ENCODE data around the gene STYX. TPM values are rescaled to one million over a fixed set of nuclear protein-coding genes. Genes with fewer than 3 reads are reported as not detected.
A peak's percentile ranks its signal among the peaks of the same experiment; 100 is the strongest.
"Not testable (repeated sequence)": the region's sequence is repeated elsewhere in the genome, so short reads cannot be mapped to it uniquely, and the experiment has no call there.

The STYX gene
- total RNA-seq, 1 experiment from 2014 or later, result 10.8 TPM

DNA sequence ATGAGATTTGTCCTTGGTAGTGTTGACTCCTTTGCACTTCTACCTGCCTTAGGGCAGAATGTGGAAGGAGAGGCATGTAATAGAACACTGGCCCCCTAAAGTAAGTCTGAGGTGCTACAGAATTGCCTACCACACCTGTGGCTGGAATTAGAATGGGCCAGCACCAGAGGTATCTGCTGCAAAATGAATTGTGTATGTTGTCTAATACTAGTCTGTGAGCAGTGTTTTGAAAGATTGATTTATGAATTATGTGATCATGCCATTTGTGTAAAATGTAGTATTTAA is 5.7 kb upstream of the STYX start:
- peaks cover 10% of the 10 kb centered on the region for H4K20me1 ChIP-seq (ENCODE audit: insufficient read depth)
- no peak overlapping the region for H3K4me3 ChIP-seq
- intact Hi-C loops (cut with micrococcal nuclease; ENCODE audit: unreplicated experiment), result no loop called here
- no peak for DNase-seq
- TF ChIP-seq EZH2 (IDR thresholded peaks at IDR 0.05; ENCODE audit: low read depth), result no peak
- TF ChIP-seq, protein P1, sequence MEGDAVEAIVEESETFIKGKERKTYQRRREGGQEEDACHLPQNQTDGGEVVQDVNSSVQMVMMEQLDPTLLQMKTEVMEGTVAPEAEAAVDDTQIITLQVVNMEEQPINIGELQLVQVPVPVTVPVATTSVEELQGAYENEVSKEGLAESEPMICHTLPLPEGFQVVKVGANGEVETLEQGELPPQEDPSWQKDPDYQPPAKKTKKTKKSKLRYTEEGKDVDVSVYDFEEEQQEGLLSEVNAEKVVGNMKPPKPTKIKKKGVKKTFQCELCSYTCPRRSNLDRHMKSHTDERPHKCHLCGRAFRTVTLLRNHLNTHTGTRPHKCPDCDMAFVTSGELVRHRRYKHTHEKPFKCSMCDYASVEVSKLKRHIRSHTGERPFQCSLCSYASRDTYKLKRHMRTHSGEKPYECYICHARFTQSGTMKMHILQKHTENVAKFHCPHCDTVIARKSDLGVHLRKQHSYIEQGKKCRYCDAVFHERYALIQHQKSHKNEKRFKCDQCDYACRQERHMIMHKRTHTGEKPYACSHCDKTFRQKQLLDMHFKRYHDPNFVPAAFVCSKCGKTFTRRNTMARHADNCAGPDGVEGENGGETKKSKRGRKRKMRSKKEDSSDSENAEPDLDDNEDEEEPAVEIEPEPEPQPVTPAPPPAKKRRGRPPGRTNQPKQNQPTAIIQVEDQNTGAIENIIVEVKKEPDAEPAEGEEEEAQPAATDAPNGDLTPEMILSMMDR (conservative IDR thresholded peaks at IDR 0.05), result no peak
- H3K9me2 ChIP-seq (ENCODE audit: insufficient read depth), result no peaks in the 10 kb centered on the region
- ChIA-PET POLR2A (ENCODE audit: unreplicated experiment) (interaction anchor here (0.7 kb wide), 1 partner anchor 991 kb away, joined by 4 read pairs; no protein-coding TSS in a partner anchor), CTCF (no interaction called here)
- no peak overlapping the region for H3K4me2 ChIP-seq
- no TSS peak for BruUV-seq (replicated peaks)
- no peaks in the 10 kb centered on the region for H3K79me2 ChIP-seq (ENCODE audit: low read depth)
- H3K27ac ChIP-seq, result no peak overlapping the region
- H3K36me3 ChIP-seq (ENCODE audit: low read depth), result peaks cover 23% of the 10 kb centered on the region
- no peaks in the 10 kb centered on the region for H3K27me3 ChIP-seq (ENCODE audit: insufficient read depth, low read depth)
- H3K9me3 ChIP-seq (ENCODE audit: insufficient read depth, low read depth), result no peaks in the 10 kb centered on the region
- H3K4me1 ChIP-seq (replicated peaks; ENCODE audit: insufficient read depth), result no peaks in the 10 kb centered on the region; the same call in 1 of the 2 replicates
- no peak overlapping the region for H2AFZ ChIP-seq
- peaks cover 34% of the 10 kb centered on the region for H3F3A ChIP-seq (ENCODE audit: insufficient read depth, low read depth)

DNA sequence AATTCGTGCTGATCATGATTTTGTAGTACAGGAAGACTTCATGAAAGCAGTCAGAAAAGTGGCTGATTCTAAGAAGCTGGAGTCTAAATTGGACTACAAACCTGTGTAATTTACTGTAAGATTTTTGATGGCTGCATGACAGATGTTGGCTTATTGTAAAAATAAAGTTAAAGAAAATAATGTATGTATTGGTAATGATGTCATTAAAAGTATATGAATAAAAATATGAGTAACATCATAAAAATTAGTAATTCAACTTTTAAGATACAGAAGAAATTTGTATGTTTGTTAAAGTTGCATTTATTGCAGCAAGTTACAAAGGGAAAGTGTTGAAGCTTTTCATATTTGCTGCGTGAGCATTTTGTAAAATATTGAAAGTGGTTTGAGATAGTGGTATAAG is 2.5 kb upstream of the STYX start:
- H3K4me1 ChIP-seq (replicated peaks; ENCODE audit: insufficient read depth); CTCF ChIA-PET; H3K9me3 ChIP-seq (ENCODE audit: insufficient read depth, low read depth); DNase-seq; BruUV-seq (replicated peaks); H3K9me2 ChIP-seq (ENCODE audit: insufficient read depth); H3K4me2 ChIP-seq; H4K20me1 ChIP-seq (ENCODE audit: insufficient read depth); H3K27me3 ChIP-seq (ENCODE audit: insufficient read depth, low read depth); H3K4me3 ChIP-seq; H3K27ac ChIP-seq; H3K36me3 ChIP-seq (ENCODE audit: low read depth); H2AFZ ChIP-seq: not testable (repeated sequence)
- POLR2A ChIA-PET (ENCODE audit: unreplicated experiment), result interaction anchor here (0.8 kb wide), 1 partner anchor 54 kb away, joined by 11 read pairs; no protein-coding TSS in a partner anchor
- intact Hi-C loops (cut with micrococcal nuclease; ENCODE audit: unreplicated experiment), result loop anchor here (5.0 kb wide), 1 partner anchor 235 kb away; no protein-coding TSS in a partner anchor
- H3F3A ChIP-seq (ENCODE audit: insufficient read depth, low read depth), result peaks cover 26% of the 10 kb centered on the region
- H3K79me2 ChIP-seq (ENCODE audit: low read depth), result peaks cover 16% of the 10 kb centered on the region

DNA sequence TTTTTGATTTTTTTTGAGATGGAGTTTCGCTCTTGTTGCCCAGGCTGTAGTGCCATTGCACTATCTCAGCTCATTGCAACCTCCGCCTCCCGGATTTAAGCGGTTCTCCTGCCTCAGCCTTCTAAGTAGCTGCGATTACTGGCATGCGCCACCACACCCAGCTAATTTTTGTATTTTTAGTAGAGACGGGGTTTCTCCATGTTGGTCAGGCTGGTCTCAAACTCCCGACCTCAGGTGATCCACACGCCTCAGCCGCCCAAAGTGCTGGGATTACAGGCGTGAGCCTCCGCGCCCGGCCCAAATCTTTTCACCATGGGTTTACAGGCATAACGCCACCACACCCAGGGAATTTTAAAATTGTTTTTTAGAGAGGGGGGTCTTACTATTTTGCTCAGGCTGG is 931 bp upstream of the STYX start:
- BruUV-seq (replicated peaks); H3K9me2 ChIP-seq (ENCODE audit: insufficient read depth); H3K36me3 ChIP-seq (ENCODE audit: low read depth); H3K4me3 ChIP-seq; H3K4me1 ChIP-seq (replicated peaks; ENCODE audit: insufficient read depth); H4K20me1 ChIP-seq (ENCODE audit: insufficient read depth); H2AFZ ChIP-seq; H3K27me3 ChIP-seq (ENCODE audit: insufficient read depth, low read depth); DNase-seq; CTCF ChIA-PET; H3K9me3 ChIP-seq (ENCODE audit: insufficient read depth, low read depth): not testable (repeated sequence)
- POLR2A ChIA-PET (ENCODE audit: unreplicated experiment), result interaction anchor here (0.7 to 0.9 kb wide), 2 partner anchors 33 to 57 kb away, joined by 4 to 5 read pairs; partner anchors contain the start of gene ERO1A
- intact Hi-C loops (cut with micrococcal nuclease; ENCODE audit: unreplicated experiment), result loop anchor here (1.0 to 5.0 kb wide), 3 partner anchors 22 to 233 kb away; partner anchors contain the start of genes GNPNAT1 and PSMC6
- Histone ChIP-seq H3K4me2 (peak overlapping the region; percentile 86), H3K27ac (peak overlapping the region; percentile 25; the same call in 1 of the 2 replicates), H3F3A (ENCODE audit: insufficient read depth, low read depth) (peaks cover 26% of the 10 kb centered on the region), H3K79me2 (ENCODE audit: low read depth) (peaks cover 16% of the 10 kb centered on the region)

DNA sequence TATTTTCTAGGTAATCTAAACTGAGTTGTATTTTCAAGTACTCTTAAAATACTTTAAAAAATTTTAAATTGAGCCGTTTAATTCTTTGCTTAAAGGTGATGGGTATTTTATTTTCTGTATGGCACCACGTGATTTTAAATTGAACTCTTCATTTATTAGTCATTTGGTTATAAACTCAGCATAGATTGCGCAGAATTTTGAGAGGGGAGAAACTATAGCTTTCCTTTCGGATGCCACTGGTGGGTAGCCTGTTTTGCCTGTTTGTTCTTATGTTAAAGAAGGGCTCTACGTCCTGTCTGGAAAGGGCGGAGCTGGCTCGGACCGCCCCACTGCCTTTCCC is 411 bp upstream of the STYX start:
- CTCF ChIA-PET, result no interaction called here

More for the DNA sequence above, 411 bp upstream of the STYX start:
- H3F3A ChIP-seq (ENCODE audit: insufficient read depth, low read depth), result peaks cover 26% of the 10 kb centered on the region
- H3K4me1 ChIP-seq (replicated peaks; ENCODE audit: insufficient read depth), result peaks cover 6% of the 10 kb centered on the region; the same call in 1 of the 2 replicates
- H4K20me1 ChIP-seq (ENCODE audit: insufficient read depth), result peaks cover 4% of the 10 kb centered on the region
- H3K79me2 ChIP-seq (ENCODE audit: low read depth), result peaks cover 16% of the 10 kb centered on the region
- H3K27me3 ChIP-seq (ENCODE audit: insufficient read depth, low read depth), result no peaks in the 10 kb centered on the region
- intact Hi-C loops (cut with micrococcal nuclease; ENCODE audit: unreplicated experiment), result loop anchor here (1.0 to 5.0 kb wide), 3 partner anchors 22 to 233 kb away; partner anchors contain the start of genes GNPNAT1 and PSMC6
- peak overlapping the region; percentile 25 for H3K27ac ChIP-seq
- POLR2A ChIA-PET (ENCODE audit: unreplicated experiment), result interaction anchor here (0.5 to 0.9 kb wide), 6 partner anchors 14 to 555 kb away, joined by 3 to 5 read pairs (median 4); partner anchors contain the start of gene ERO1A
- DNase-seq, result no peak
- no peaks in the 10 kb centered on the region for H3K9me3 ChIP-seq (ENCODE audit: insufficient read depth, low read depth)
- no peak overlapping the region for H2AFZ ChIP-seq
- H3K4me2 ChIP-seq, result peak overlapping the region; percentile 86
- 0 out of 2 replicates have a peak, but pooled peaks cover 10% of the 10 kb centered on the region for H3K36me3 ChIP-seq (ENCODE audit: low read depth)
- H3K4me3 ChIP-seq, result peak overlapping the region; percentile 49; the same call in 1 of the 2 replicates
- H3K9me2 ChIP-seq (ENCODE audit: insufficient read depth), result no peaks in the 10 kb centered on the region
- BruUV-seq (replicated peaks), result no TSS peak
- TF ChIP-seq EZH2 (IDR thresholded peaks at IDR 0.05; ENCODE audit: low read depth), result no peak
- TF ChIP-seq, protein P1 (conservative IDR thresholded peaks at IDR 0.05), result no peak
